ENCODE results near the gene SPATA17.

- TF ChIP-seq POLR2AphosphoS5 (IDR thresholded peaks at IDR 0.05) (no peak), TAF1 (IDR thresholded peaks at IDR 0.05; ENCODE audit: low read depth) (no peak), EP300 (conservative IDR thresholded peaks at IDR 0.05; ENCODE audit: poor library complexity, severe bottlenecking) (no peak), SMC3 (conservative IDR thresholded peaks at IDR 0.05; ENCODE audit: poor library complexity) (no peak), EZH2 (IDR thresholded peaks at IDR 0.05; ENCODE audit: borderline replicate concordance, insufficient read depth, low read length, poor library complexity, severe bottlenecking) (no peak)
- TF ChIP-seq, protein P1, sequence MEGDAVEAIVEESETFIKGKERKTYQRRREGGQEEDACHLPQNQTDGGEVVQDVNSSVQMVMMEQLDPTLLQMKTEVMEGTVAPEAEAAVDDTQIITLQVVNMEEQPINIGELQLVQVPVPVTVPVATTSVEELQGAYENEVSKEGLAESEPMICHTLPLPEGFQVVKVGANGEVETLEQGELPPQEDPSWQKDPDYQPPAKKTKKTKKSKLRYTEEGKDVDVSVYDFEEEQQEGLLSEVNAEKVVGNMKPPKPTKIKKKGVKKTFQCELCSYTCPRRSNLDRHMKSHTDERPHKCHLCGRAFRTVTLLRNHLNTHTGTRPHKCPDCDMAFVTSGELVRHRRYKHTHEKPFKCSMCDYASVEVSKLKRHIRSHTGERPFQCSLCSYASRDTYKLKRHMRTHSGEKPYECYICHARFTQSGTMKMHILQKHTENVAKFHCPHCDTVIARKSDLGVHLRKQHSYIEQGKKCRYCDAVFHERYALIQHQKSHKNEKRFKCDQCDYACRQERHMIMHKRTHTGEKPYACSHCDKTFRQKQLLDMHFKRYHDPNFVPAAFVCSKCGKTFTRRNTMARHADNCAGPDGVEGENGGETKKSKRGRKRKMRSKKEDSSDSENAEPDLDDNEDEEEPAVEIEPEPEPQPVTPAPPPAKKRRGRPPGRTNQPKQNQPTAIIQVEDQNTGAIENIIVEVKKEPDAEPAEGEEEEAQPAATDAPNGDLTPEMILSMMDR (IDR thresholded peaks at IDR 0.05; ENCODE audit: poor library complexity, severe bottlenecking): no peak
- TF ChIP-seq, protein P2, sequence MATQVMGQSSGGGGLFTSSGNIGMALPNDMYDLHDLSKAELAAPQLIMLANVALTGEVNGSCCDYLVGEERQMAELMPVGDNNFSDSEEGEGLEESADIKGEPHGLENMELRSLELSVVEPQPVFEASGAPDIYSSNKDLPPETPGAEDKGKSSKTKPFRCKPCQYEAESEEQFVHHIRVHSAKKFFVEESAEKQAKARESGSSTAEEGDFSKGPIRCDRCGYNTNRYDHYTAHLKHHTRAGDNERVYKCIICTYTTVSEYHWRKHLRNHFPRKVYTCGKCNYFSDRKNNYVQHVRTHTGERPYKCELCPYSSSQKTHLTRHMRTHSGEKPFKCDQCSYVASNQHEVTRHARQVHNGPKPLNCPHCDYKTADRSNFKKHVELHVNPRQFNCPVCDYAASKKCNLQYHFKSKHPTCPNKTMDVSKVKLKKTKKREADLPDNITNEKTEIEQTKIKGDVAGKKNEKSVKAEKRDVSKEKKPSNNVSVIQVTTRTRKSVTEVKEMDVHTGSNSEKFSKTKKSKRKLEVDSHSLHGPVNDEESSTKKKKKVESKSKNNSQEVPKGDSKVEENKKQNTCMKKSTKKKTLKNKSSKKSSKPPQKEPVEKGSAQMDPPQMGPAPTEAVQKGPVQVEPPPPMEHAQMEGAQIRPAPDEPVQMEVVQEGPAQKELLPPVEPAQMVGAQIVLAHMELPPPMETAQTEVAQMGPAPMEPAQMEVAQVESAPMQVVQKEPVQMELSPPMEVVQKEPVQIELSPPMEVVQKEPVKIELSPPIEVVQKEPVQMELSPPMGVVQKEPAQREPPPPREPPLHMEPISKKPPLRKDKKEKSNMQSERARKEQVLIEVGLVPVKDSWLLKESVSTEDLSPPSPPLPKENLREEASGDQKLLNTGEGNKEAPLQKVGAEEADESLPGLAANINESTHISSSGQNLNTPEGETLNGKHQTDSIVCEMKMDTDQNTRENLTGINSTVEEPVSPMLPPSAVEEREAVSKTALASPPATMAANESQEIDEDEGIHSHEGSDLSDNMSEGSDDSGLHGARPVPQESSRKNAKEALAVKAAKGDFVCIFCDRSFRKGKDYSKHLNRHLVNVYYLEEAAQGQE (IDR thresholded peaks at IDR 0.05; ENCODE audit: borderline replicate concordance): no peak
These were observed 138.6 kb downstream of the SPATA17 start for GRCh38 chr1:217769768-217770167.

All from neural cell (in vitro differentiated cells).